Fibroblast of lung (primary cell): ENCODE measurements around the gene BTBD9.

Source experiments
- CTCF ChIP-seq, 2 donors: IDR thresholded peaks in 1 of 2; conservative IDR thresholded peaks in 1 of 2; 1 replicate in 1 of 2; 2 replicates in 1 of 2; pipeline ENCODE4 v1.5.1; 2011 to 2012; ENCODE audit warnings: low read length in 2 of 2, control low read depth in 1 of 2, inconsistent platforms in 1 of 2, low read depth in 1 of 2, mild to moderate bottlenecking in 1 of 2
- EZH2 ChIP-seq: IDR thresholded peaks from 2 replicates; pipeline ENCODE4 v1.5.1; 2012; ENCODE audit warnings: low read length, control low read depth, mild to moderate bottlenecking; ENCODE audit errors: missing control alignments

GRCh38 chr6:38632490-38632889, 7.2 kb downstream of the BTBD9 start:
- TF ChIP-seq CTCF (conservative IDR thresholded peaks at IDR 0.05 in 1 of 2, IDR thresholded peaks at IDR 0.05 in 1 of 2; ENCODE audit: low read depth in 1 of 2, low read length in 2 of 2) (no peak), EZH2 (no peak)
